Fibroblast of the conjunctiva (primary cell): ENCODE data around the gene ALG12.

Experiments
- DNase-seq: peaks from one replicate; pipeline ENCODE4 v3.0.0-alpha.2; 2010; ENCODE audit warnings: low read depth

ALG12 gene

GRCh38 chr22:49929994-49930575, 11.8 kb upstream of the ALG12 start:
- no peak for DNase-seq

GRCh38 chr22:49929211-49929979, 11.2 kb upstream of the ALG12 start:
- no peak for DNase-seq

- no peak for DNase-seq
Observed at GRCh38 chr22:49928555-49929210, 10.4 kb upstream of the ALG12 start.

GRCh38 chr22:49928185-49928495, 9.9 kb upstream of the ALG12 start:
- no peak for DNase-seq

- DNase-seq, result no peak
Observed at GRCh38 chr22:49927483-49928184, 9.4 kb upstream of the ALG12 start.

GRCh38 chr22:49926916-49927315, 8.7 kb upstream of the ALG12 start:
- DNase-seq, result no peak

GRCh38 chr22:49925525-49926128, 7.4 kb upstream of the ALG12 start:
- DNase-seq, result no peak

- DNase-seq, result no peak
Observed at GRCh38 chr22:49924113-49924833, 6.0 kb upstream of the ALG12 start.

- no peak for DNase-seq
Observed at GRCh38 chr22:49923445-49923844, 5.2 kb upstream of the ALG12 start.

GRCh38 chr22:49922926-49923325, 4.7 kb upstream of the ALG12 start:
- no peak for DNase-seq

GRCh38 chr22:49922484-49922883, 4.2 kb upstream of the ALG12 start:
- no peak for DNase-seq

GRCh38 chr22:49921508-49922278, 3.5 kb upstream of the ALG12 start:
- DNase-seq, result no peak

- DNase-seq, result no peak
Observed at GRCh38 chr22:49920859-49921258, 2.6 kb upstream of the ALG12 start.

- DNase-seq, result no peak
Observed at GRCh38 chr22:49918911-49919881, 958 bp upstream of the ALG12 start.

GRCh38 chr22:49916831-49917230, 1.4 kb downstream of the ALG12 start:
- DNase-seq, result no peak

GRCh38 chr22:49915610-49916009, 2.6 kb downstream of the ALG12 start:
- DNase-seq, result no peak

- DNase-seq, result no peak
Observed at GRCh38 chr22:49914256-49914655, 4.0 kb downstream of the ALG12 start.

GRCh38 chr22:49913446-49913845, 4.8 kb downstream of the ALG12 start:
- DNase-seq, result no peak

- no peak for DNase-seq
Observed at GRCh38 chr22:49913026-49913425, 5.2 kb downstream of the ALG12 start.
